ENCODE results near the gene SPSB3. TPM values are rescaled to one million over a fixed set of nuclear protein-coding genes. Genes with fewer than 3 reads are reported as not detected.

The SPSB3 gene
- total and polyA plus RNA-seq, 2 of the 13 experiments (the other 11 are each of a cell fraction or from before 2014, with no cell fraction given), result 13.2 to 21.9 TPM

GRCh38 chr16:1823821-1824220 is 41.5 kb upstream of the SPSB3 start (continued):
- TF ChIP-seq, protein P1, sequence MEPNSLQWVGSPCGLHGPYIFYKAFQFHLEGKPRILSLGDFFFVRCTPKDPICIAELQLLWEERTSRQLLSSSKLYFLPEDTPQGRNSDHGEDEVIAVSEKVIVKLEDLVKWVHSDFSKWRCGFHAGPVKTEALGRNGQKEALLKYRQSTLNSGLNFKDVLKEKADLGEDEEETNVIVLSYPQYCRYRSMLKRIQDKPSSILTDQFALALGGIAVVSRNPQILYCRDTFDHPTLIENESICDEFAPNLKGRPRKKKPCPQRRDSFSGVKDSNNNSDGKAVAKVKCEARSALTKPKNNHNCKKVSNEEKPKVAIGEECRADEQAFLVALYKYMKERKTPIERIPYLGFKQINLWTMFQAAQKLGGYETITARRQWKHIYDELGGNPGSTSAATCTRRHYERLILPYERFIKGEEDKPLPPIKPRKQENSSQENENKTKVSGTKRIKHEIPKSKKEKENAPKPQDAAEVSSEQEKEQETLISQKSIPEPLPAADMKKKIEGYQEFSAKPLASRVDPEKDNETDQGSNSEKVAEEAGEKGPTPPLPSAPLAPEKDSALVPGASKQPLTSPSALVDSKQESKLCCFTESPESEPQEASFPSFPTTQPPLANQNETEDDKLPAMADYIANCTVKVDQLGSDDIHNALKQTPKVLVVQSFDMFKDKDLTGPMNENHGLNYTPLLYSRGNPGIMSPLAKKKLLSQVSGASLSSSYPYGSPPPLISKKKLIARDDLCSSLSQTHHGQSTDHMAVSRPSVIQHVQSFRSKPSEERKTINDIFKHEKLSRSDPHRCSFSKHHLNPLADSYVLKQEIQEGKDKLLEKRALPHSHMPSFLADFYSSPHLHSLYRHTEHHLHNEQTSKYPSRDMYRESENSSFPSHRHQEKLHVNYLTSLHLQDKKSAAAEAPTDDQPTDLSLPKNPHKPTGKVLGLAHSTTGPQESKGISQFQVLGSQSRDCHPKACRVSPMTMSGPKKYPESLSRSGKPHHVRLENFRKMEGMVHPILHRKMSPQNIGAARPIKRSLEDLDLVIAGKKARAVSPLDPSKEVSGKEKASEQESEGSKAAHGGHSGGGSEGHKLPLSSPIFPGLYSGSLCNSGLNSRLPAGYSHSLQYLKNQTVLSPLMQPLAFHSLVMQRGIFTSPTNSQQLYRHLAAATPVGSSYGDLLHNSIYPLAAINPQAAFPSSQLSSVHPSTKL (CRISPR knock-in tag; IDR thresholded peaks at IDR 0.05), result 0 out of 2 replicates have a peak, but pooled peaks have one; percentile 15
- TF ChIP-seq, protein P2, sequence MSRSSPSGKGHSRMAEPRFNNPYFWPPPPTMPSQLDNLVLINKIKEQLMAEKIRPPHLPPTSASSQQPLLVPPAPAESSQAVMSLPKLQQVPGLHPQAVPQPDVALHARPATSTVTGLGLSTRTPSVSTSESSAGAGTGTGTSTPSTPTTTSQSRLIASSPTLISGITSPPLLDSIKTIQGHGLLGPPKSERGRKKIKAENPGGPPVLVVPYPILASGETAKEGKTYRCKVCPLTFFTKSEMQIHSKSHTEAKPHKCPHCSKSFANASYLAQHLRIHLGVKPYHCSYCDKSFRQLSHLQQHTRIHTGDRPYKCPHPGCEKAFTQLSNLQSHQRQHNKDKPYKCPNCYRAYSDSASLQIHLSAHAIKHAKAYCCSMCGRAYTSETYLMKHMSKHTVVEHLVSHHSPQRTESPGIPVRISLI (CRISPR knock-in tag; IDR thresholded peaks at IDR 0.05; ENCODE audit: borderline replicate concordance), result 0 out of 2 replicates have a peak, but pooled peaks have one; percentile 14
- no peak for TF ChIP-seq ZNF878 (CRISPR knock-in tag; IDR thresholded peaks at IDR 0.05)
- TF ChIP-seq KMT2A (CRISPR knock-in tag; IDR thresholded peaks at IDR 0.05), result peak; percentile 65; the same call in 1 of the 2 replicates
- 0 out of 2 replicates have a peak, but pooled peaks have one; percentile 36 for TF ChIP-seq MIER3 (CRISPR knock-in tag; IDR thresholded peaks at IDR 0.05; ENCODE audit: borderline replicate concordance)
- peak; percentile 28; the same call in 1 of the 2 replicates for TF ChIP-seq ZGPAT (CRISPR knock-in tag; IDR thresholded peaks at IDR 0.05)
- TF ChIP-seq, protein P3, sequence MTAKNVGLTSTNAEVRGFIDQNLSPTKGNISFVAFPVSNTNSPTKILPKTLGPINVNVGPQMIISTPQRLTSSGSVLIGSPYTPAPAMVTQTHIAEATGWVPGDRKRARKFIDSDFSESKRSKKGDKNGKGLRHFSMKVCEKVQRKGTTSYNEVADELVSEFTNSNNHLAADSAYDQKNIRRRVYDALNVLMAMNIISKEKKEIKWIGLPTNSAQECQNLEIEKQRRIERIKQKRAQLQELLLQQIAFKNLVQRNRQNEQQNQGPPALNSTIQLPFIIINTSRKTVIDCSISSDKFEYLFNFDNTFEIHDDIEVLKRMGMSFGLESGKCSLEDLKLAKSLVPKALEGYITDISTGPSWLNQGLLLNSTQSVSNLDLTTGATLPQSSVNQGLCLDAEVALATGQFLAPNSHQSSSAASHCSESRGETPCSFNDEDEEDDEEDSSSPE (CRISPR knock-in tag; IDR thresholded peaks at IDR 0.05), result peak; percentile 18; the same call in 1 of the 2 replicates
- TF ChIP-seq ZNF841 (CRISPR knock-in tag; IDR thresholded peaks at IDR 0.05; ENCODE audit: borderline replicate concordance), result no peak
- TF ChIP-seq MYC (CRISPR knock-in tag; IDR thresholded peaks at IDR 0.05; ENCODE audit: borderline replicate concordance), result peak; percentile 27; the same call in 1 of the 2 replicates
- peak; percentile 77 for TF ChIP-seq XRCC5 (optimal IDR thresholded peaks at IDR 0.05; ENCODE audit: low read length)
- peak; percentile 28; the same call in 1 of the 2 replicates for TF ChIP-seq ZNF264 (CRISPR knock-in tag; IDR thresholded peaks at IDR 0.05)
- TF ChIP-seq SAP130 (CRISPR knock-in tag; IDR thresholded peaks at IDR 0.05; ENCODE audit: low read depth), result peak; percentile 80
- TF ChIP-seq NFYC (CRISPR knock-in tag; IDR thresholded peaks at IDR 0.05), result 0 out of 2 replicates have a peak, but pooled peaks have one; percentile 20
- TF ChIP-seq MEIS1 (CRISPR knock-in tag; IDR thresholded peaks at IDR 0.05; ENCODE audit: borderline replicate concordance), result no peak
- peak; percentile 43; the same call in 1 of the 2 replicates for TF ChIP-seq FOSL2 (CRISPR knock-in tag; IDR thresholded peaks at IDR 0.05)
- TF ChIP-seq, protein P4, sequence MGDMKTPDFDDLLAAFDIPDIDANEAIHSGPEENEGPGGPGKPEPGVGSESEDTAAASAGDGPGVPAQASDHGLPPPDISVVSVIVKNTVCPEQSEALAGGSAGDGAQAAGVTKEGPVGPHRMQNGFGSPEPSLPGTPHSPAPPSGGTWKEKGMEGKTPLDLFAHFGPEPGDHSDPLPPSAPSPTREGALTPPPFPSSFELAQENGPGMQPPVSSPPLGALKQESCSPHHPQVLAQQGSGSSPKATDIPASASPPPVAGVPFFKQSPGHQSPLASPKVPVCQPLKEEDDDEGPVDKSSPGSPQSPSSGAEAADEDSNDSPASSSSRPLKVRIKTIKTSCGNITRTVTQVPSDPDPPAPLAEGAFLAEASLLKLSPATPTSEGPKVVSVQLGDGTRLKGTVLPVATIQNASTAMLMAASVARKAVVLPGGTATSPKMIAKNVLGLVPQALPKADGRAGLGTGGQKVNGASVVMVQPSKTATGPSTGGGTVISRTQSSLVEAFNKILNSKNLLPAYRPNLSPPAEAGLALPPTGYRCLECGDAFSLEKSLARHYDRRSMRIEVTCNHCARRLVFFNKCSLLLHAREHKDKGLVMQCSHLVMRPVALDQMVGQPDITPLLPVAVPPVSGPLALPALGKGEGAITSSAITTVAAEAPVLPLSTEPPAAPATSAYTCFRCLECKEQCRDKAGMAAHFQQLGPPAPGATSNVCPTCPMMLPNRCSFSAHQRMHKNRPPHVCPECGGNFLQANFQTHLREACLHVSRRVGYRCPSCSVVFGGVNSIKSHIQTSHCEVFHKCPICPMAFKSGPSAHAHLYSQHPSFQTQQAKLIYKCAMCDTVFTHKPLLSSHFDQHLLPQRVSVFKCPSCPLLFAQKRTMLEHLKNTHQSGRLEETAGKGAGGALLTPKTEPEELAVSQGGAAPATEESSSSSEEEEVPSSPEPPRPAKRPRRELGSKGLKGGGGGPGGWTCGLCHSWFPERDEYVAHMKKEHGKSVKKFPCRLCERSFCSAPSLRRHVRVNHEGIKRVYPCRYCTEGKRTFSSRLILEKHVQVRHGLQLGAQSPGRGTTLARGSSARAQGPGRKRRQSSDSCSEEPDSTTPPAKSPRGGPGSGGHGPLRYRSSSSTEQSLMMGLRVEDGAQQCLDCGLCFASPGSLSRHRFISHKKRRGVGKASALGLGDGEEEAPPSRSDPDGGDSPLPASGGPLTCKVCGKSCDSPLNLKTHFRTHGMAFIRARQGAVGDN (CRISPR knock-in tag; IDR thresholded peaks at IDR 0.05), result peak; percentile 53
- TF ChIP-seq HOXD1 (CRISPR knock-in tag; IDR thresholded peaks at IDR 0.05), result no peak
- TF ChIP-seq ZNF350 (CRISPR knock-in tag; IDR thresholded peaks at IDR 0.05; ENCODE audit: borderline replicate concordance, low read depth), result peak; percentile 42; the same call in 1 of the 2 replicates

Data from HepG2 (cell line).